Activated gamma-delta T cell treated with Interleukin-2 at 50 U/mL for 16 hours (primary cell): ENCODE measurements around the gene PEX26.
"Not testable (repeated sequence)": the region's sequence is repeated elsewhere in the genome, so short reads cannot be mapped to it uniquely, and the experiment has no call there.

Experiments
- DNase-seq: peaks from one replicate; pipeline ENCODE4 v3.0.0-alpha.2; 2020

PEX26 gene

GRCh38 chr22:18056807-18057474 lies 20.8 kb upstream of the PEX26 start:
- no peak for DNase-seq

GRCh38 chr22:18057568-18058209 lies 20.1 kb upstream of the PEX26 start:
- no peak for DNase-seq

GRCh38 chr22:18058371-18059093 lies 19.3 kb upstream of the PEX26 start:
- no peak for DNase-seq

GRCh38 chr22:18059094-18059417 lies 18.7 kb upstream of the PEX26 start:
- no peak for DNase-seq

- DNase-seq = no peak
Measured at GRCh38 chr22:18059473-18059872, 18.3 kb upstream of the PEX26 start.

GRCh38 chr22:18059991-18060390 lies 17.8 kb upstream of the PEX26 start:
- DNase-seq = no peak

- DNase-seq = no peak
Measured at GRCh38 chr22:18060646-18061620, 16.9 kb upstream of the PEX26 start.

GRCh38 chr22:18062421-18062820 lies 15.4 kb upstream of the PEX26 start:
- DNase-seq = no peak

- DNase-seq = no peak
Measured at GRCh38 chr22:18063306-18063705, 14.5 kb upstream of the PEX26 start.

GRCh38 chr22:18063715-18064114 lies 14.1 kb upstream of the PEX26 start:
- not testable (repeated sequence) for DNase-seq

GRCh38 chr22:18064636-18065035 lies 13.2 kb upstream of the PEX26 start:
- no peak for DNase-seq

- no peak for DNase-seq
Measured at GRCh38 chr22:18065256-18065655, 12.5 kb upstream of the PEX26 start.

GRCh38 chr22:18066181-18066859 lies 11.5 kb upstream of the PEX26 start:
- DNase-seq = no peak

- no peak for DNase-seq
Measured at GRCh38 chr22:18067121-18067520, 10.7 kb upstream of the PEX26 start.

GRCh38 chr22:18067548-18068341 lies 10.0 kb upstream of the PEX26 start:
- no peak for DNase-seq

- DNase-seq = no peak
Measured at GRCh38 chr22:18068381-18068988, 9.3 kb upstream of the PEX26 start.

- DNase-seq = no peak
Measured at GRCh38 chr22:18069041-18069440, 8.7 kb upstream of the PEX26 start.

GRCh38 chr22:18070041-18070440 lies 7.7 kb upstream of the PEX26 start:
- no peak for DNase-seq

GRCh38 chr22:18070556-18071306 lies 7.1 kb upstream of the PEX26 start:
- DNase-seq = no peak

GRCh38 chr22:18071307-18071967 lies 6.4 kb upstream of the PEX26 start:
- DNase-seq = not testable (repeated sequence)
